GM12872 (cell line): ENCODE results near the gene ZNF579.

Experiments used
- TF ChIP-seq, protein P1 (sequence below): IDR thresholded peaks from 3 replicates; pipeline ENCODE4 v1.5.1; 2011; ENCODE audit warnings: low read depth, mild to moderate bottlenecking, low read length, moderate library complexity; ENCODE audit not compliant: insufficient read depth

The ZNF579 gene

DNA sequence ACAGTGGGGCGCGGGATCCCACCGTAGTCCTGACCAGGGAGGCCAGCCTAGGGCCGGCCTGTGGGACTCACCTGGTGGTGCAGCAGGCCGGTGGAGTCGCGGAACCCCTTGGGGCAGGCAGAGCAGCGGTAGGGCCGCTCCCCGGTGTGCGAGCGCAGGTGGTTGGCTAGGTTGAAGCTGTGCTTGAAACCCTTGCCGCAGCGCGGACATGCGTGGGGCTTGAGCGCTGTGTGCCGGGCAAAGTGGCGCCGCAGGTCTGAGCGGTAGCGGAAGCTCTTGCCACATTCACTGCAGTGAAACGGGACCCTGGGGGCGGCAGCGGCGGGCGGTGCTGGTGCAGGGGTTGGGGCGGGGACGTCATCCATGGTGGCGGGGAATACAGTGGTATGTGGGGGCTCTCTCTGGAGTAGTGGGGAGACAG lies 16.9 kb upstream of the ZNF579 start:
- TF ChIP-seq, protein P1, sequence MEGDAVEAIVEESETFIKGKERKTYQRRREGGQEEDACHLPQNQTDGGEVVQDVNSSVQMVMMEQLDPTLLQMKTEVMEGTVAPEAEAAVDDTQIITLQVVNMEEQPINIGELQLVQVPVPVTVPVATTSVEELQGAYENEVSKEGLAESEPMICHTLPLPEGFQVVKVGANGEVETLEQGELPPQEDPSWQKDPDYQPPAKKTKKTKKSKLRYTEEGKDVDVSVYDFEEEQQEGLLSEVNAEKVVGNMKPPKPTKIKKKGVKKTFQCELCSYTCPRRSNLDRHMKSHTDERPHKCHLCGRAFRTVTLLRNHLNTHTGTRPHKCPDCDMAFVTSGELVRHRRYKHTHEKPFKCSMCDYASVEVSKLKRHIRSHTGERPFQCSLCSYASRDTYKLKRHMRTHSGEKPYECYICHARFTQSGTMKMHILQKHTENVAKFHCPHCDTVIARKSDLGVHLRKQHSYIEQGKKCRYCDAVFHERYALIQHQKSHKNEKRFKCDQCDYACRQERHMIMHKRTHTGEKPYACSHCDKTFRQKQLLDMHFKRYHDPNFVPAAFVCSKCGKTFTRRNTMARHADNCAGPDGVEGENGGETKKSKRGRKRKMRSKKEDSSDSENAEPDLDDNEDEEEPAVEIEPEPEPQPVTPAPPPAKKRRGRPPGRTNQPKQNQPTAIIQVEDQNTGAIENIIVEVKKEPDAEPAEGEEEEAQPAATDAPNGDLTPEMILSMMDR, result no peak

DNA sequence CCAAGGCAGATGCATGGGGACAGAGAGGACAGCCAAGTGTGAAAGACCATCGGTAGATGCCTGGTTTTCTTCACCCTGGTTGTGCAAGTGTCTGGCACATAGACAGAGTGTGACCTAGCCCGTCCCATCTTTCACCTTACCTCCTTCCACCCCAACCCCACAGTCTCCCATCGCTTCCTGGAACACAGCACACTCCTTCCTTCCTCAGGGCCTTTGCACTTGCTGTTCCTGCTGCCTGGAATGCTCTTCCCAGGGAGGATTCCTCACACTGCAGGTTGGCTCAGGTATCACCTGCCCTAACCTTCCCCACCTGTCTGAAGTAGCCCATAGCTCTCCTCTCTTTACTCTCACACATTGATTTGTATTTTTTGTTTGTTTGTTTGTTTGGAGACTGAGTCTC lies 15.7 kb upstream of the ZNF579 start:
- TF ChIP-seq, protein P1, result no peak

DNA sequence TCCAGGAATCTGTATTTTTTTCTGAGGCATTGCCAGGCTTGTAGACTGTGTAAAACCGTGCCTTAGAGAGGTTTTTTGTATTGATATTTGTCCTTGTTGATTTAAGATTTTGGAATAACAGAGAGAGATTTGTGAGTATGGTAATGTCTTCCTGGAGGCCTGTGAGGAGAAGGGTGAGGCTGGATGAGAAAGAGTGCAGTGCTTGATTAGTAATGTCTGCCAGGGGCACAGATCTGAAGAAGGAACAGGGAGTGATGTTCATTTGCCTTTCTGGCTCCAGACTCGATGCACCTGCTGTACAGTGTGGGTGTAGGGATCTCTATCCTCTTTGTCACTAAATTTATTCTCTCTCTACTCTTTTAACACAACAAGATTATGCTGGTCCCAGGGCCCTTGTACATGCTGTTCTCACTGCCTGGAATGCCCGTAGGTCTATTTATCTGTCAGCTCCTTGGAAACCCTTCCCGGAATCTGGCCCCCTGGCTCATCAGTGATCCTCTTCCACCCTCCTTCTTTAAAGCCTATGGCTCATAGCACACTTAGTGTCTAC lies 14.4 kb upstream of the ZNF579 start:
- TF ChIP-seq, protein P1, result no peak

DNA sequence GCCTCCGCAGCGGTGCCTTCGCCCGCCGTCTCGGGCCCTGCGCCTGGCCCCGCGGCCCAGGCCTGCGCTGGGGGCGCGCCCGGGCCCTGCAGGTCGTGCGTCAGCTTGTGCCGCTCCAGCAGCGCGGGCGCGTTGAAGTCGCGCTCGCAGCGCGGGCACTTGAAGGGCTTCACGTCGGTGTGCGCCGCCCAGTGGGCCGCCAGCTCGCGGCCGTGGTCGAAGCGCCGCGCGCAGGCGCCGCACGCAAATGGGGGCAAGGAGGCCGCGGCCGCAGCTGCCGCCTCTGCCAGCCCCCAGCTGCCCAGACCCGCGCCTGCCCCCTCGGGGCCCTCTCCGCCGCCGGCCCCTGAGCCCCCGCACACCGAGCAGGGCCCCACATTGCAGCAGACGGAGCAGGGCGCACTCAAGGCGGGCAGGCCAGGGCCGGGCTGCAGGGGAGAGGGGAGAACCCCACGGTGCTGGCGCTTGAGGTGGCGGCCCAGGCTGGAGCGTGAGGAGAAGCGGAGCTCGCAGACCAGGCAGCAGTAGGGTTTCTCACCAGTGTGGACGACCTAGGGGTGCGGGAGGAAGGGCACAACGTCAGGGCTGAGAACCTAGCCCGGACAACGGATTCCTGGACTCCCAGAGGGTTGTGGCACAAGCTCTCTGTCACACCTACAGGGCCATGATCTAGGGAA lies 12.6 kb upstream of the ZNF579 start:
- TF ChIP-seq, protein P1, result no peak

DNA sequence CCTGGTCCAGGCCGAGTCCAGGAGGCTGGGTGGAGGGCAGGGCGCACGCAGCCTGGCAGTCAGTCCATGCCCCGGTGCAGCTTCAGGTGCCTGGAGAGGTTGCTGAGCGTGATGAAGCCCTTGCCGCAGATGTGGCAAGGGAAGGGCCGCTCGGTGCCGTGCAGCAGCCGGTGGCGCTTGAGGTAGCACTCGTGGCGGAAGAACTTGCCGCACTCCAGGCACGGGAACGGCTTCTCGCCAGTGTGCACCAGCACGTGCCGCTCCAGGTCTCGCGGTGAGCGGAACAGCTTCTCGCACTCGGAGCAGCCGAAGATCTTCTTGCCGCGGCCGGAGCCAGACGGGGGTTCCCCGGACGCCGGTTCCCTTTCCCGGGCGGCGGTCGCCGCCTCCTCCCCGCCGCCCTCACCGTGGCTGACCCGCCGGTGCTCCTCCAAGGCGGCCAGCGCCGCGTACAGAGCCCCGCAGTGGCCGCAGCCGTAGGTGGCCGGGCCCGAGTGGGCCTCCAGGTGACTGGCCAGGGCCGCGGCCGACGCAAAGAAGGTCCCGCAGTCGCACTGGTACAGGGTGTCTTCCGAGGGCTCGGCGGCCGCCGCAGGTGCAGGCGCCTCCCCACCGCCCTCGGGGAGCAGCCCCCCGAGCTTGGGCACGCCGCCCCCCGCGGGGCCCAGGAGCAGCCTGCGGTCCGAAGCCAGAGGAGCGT lies 11.9 kb upstream of the ZNF579 start:
- TF ChIP-seq, protein P1, result no peak

DNA sequence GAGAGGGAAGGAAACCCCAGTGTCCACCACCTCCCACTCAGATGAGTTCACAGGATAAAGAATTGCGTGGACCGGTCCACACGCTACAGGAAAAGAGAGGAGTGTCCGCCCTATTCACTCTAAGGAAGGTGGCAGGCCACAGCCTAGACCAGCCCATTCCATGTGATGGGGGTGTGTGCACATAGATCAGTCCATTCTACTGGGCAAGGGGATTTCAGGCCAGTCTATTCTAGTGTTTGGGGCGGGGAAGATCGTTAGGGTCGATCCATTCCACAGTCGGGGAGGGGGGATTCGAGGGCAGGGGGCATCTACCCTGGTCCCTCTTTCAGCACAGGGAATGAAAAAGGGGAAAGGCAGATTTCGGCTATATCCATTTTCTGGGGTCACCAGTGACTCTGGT lies 10.9 kb upstream of the ZNF579 start:
- TF ChIP-seq, protein P1, result no peak

DNA sequence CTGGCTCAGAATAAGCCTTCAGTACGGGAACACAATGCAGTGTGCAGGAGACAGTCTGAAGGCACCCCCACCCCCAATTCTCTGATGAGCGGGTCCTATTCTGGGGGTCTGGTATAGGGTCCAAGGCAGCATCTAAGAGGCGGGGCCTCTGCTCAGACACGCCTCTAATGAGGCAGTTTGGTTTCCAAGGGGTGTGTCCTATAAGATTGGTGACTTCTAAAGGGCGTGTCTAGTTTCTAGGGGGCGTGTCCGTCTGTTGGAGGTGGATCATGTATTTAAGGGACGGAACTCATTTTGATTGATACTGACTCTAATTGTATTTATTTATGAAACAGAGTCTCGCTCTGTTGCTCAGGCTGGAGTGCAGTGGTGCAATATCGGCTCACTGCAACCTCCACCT lies 10.0 kb upstream of the ZNF579 start:
- TF ChIP-seq, protein P1, result no peak
